GM12865 (cell line): ENCODE measurements around the gene PPP2R2B.

Experiments
- DNase-seq: peaks from one replicate; pipeline ENCODE4 v3.0.0; 2010; ENCODE audit warnings: low read depth
- H3K4me3 ChIP-seq: 2 replicates; pipeline ENCODE4 v1.5.1; 2011; ENCODE audit warnings: mild to moderate bottlenecking, low read depth, low read length, control low read depth
- TF ChIP-seq, protein P1 (sequence below): IDR thresholded peaks from 2 replicates; pipeline ENCODE4 v1.5.1; 2011; ENCODE audit warnings: low read length, control low read depth, low read depth, inconsistent platforms; ENCODE audit not compliant: insufficient read depth; ENCODE audit errors: missing control alignments

Gene PPP2R2B

DNA sequence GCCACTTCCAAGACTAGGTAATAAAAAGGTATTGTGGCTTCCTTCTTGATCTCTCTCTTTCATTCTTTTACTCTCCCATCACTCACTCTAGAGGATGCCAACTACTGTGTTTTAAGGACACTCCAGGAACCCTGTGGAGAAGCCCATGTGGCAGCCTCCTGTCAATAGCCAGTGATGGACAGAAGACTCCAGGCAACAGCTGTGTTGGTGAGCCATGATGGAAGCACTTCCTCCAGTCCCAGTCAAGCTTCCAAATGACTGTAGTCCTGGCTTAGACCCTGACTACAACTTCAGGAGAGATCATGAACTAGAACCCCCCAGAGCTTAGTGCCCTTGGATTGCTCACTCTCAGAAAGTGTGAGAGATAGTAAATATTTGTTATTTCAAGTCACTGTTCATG is 123.9 kb downstream of the PPP2R2B start:
- TF ChIP-seq, protein P1, sequence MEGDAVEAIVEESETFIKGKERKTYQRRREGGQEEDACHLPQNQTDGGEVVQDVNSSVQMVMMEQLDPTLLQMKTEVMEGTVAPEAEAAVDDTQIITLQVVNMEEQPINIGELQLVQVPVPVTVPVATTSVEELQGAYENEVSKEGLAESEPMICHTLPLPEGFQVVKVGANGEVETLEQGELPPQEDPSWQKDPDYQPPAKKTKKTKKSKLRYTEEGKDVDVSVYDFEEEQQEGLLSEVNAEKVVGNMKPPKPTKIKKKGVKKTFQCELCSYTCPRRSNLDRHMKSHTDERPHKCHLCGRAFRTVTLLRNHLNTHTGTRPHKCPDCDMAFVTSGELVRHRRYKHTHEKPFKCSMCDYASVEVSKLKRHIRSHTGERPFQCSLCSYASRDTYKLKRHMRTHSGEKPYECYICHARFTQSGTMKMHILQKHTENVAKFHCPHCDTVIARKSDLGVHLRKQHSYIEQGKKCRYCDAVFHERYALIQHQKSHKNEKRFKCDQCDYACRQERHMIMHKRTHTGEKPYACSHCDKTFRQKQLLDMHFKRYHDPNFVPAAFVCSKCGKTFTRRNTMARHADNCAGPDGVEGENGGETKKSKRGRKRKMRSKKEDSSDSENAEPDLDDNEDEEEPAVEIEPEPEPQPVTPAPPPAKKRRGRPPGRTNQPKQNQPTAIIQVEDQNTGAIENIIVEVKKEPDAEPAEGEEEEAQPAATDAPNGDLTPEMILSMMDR = no peak
- DNase-seq = no peak
- no peak overlapping the region for H3K4me3 ChIP-seq

DNA sequence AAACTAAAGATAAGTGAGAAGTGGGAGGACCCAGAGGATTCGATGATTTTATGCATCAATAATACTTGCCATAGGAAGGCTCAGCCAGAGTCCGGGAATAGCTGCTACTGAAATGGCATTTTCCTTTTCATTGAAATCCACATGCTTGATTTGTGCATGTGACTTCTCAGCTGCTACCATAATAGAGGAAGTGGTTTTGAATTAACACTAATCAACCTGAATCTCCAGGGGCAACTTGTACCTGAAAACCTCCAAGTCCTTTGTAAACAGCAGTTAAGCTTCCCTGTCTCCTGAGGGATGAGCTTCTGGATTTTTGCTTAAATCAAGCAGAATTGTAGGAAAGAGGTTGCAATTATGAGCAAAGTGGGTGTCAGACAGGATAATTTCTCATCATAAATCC is 124.9 kb downstream of the PPP2R2B start:
- no peak for DNase-seq

GRCh38 chr5:146751781-146752401 is 126.7 kb downstream of the PPP2R2B start:
- no peak overlapping the region for H3K4me3 ChIP-seq
- peak; percentile 83 for DNase-seq

More for the DNA sequence above, 124.9 kb downstream of the PPP2R2B start:
- TF ChIP-seq, protein P1 = no peak
- no peak overlapping the region for H3K4me3 ChIP-seq

DNA sequence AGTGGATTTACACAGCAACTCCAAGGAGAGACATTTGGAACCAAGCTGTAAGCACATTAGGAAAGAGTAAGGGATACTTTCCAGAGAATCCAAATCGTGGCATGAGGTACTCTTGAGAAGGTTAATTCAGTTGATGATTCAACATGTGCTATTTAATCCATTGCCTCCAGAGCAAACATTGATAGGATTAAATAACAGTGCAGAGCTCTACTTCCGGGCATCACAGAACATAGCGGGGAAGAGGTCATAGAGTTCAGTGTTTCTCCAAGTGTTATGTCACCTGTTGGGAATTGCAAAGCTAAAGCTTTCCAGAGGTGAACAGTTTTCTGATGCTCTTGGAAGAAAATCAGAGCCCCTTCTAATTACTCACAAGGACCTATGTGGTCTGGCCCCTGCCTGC is 127.5 kb downstream of the PPP2R2B start:
- TF ChIP-seq, protein P1 = no peak
- no peak overlapping the region for H3K4me3 ChIP-seq
- no peak for DNase-seq

More at GRCh38 chr5:146751781-146752401, 126.7 kb downstream of the PPP2R2B start:
- TF ChIP-seq, protein P1 = no peak

DNA sequence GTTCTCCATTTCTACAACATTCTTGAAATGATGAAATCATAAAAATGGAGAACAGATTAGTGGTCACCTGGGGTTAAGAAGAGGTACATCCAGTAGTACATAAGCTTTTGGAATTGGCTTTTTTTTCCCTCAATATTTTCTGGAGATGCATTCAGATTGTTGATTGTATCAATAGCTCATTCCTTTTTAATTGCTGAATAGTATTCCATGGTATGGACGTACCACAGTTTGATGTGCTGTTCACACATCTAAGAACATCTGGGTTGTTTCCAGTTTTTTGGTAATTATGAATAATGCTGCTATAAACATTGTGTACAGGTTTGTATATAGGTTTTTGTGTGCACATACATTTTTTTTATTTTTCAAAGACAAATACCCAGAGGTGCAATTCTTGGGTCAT is 130.0 kb downstream of the PPP2R2B start:
- TF ChIP-seq, protein P1 = no peak

GRCh38 chr5:146745931-146746577 is 132.5 kb downstream of the PPP2R2B start:
- no peak for DNase-seq
- no peak overlapping the region for H3K4me3 ChIP-seq
- TF ChIP-seq, protein P1 = no peak

More for the DNA sequence above, 130.0 kb downstream of the PPP2R2B start:
- DNase-seq = no peak
- H3K4me3 ChIP-seq = no peak overlapping the region
